Astrocyte of the cerebellum (primary cell): Measurements from ENCODE around the gene COX15.
A peak's percentile ranks its signal among the peaks of the same experiment; 100 is the strongest.

Experiments
- DNase-seq: peaks from one replicate; pipeline ENCODE4 v3.0.0-alpha.2; 2011; ENCODE audit warnings: low read depth
- H3K4me3 ChIP-seq: 2 replicates; pipeline ENCODE4 v1.5.1; 2011; ENCODE audit warnings: mild to moderate bottlenecking, low read depth, low read length, moderate library complexity
- in situ Hi-C: cut with HindIII; loops from 2 replicates; pipeline ENCODE4 v1.10.0; 2017; ENCODE audit warnings: low sequenced_read_pairs
- TF ChIP-seq, protein P1 (sequence below): IDR thresholded peaks from 2 replicates; pipeline ENCODE4 v1.5.1; 2012; ENCODE audit warnings: low read length, low read depth, moderate library complexity, mild to moderate bottlenecking; ENCODE audit errors: missing control alignments

Gene COX15

GRCh38 chr10:99682752-99683151, 49.2 kb downstream of the COX15 start:
- in situ Hi-C loops: no loop called here

More at GRCh38 chr10:99682752-99683151, 49.2 kb downstream of the COX15 start:
- H3K4me3 ChIP-seq: no peak overlapping the region
- TF ChIP-seq, protein P1, sequence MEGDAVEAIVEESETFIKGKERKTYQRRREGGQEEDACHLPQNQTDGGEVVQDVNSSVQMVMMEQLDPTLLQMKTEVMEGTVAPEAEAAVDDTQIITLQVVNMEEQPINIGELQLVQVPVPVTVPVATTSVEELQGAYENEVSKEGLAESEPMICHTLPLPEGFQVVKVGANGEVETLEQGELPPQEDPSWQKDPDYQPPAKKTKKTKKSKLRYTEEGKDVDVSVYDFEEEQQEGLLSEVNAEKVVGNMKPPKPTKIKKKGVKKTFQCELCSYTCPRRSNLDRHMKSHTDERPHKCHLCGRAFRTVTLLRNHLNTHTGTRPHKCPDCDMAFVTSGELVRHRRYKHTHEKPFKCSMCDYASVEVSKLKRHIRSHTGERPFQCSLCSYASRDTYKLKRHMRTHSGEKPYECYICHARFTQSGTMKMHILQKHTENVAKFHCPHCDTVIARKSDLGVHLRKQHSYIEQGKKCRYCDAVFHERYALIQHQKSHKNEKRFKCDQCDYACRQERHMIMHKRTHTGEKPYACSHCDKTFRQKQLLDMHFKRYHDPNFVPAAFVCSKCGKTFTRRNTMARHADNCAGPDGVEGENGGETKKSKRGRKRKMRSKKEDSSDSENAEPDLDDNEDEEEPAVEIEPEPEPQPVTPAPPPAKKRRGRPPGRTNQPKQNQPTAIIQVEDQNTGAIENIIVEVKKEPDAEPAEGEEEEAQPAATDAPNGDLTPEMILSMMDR: peak; percentile 29
- no peak for DNase-seq
